Muscle layer of duodenum (tissue), 2 donors: ENCODE measurements around the gene CFAP141.
A peak's percentile ranks its signal among the peaks of the same experiment; 100 is the strongest.

Source experiments
- H3K27ac ChIP-seq: one replicate; pipeline ENCODE4 v1.7.0; 2013; ENCODE audit warnings: mild to moderate bottlenecking, low read length
- H3K27me3 ChIP-seq: one replicate; pipeline ENCODE4 v1.7.0; 2013; ENCODE audit warnings: low read depth, mild to moderate bottlenecking, control low read depth, low read length
- H3K36me3 ChIP-seq, 2 donors: one replicate each; pipeline ENCODE4 v1.7.0; 2013; ENCODE audit warnings: low read length in 2 of 2, control low read depth in 1 of 2, mild to moderate bottlenecking in 1 of 2; ENCODE audit not compliant: insufficient read depth in 2 of 2, control insufficient read depth in 1 of 2
- H3K4me1 ChIP-seq, 2 donors: one replicate each; pipeline ENCODE4 v1.7.0; 2013; ENCODE audit warnings: low read length in 2 of 2, mild to moderate bottlenecking in 2 of 2, control low read depth in 1 of 2, moderate library complexity in 1 of 2; ENCODE audit not compliant: insufficient read depth in 2 of 2, control insufficient read depth in 1 of 2
- H3K4me3 ChIP-seq, 2 donors: one replicate each; pipeline ENCODE4 v1.7.0; 2013; ENCODE audit warnings: low read length in 2 of 2, low read depth in 1 of 2, mild to moderate bottlenecking in 1 of 2
- H3K9me3 ChIP-seq, 2 donors: one replicate each; pipeline ENCODE4 v1.7.0; 2013; ENCODE audit warnings: low read length in 2 of 2, control low read depth in 1 of 2, mild to moderate bottlenecking in 1 of 2; ENCODE audit not compliant: control insufficient read depth in 1 of 2
- donor health status: healthy.

The CFAP141 gene

DNA sequence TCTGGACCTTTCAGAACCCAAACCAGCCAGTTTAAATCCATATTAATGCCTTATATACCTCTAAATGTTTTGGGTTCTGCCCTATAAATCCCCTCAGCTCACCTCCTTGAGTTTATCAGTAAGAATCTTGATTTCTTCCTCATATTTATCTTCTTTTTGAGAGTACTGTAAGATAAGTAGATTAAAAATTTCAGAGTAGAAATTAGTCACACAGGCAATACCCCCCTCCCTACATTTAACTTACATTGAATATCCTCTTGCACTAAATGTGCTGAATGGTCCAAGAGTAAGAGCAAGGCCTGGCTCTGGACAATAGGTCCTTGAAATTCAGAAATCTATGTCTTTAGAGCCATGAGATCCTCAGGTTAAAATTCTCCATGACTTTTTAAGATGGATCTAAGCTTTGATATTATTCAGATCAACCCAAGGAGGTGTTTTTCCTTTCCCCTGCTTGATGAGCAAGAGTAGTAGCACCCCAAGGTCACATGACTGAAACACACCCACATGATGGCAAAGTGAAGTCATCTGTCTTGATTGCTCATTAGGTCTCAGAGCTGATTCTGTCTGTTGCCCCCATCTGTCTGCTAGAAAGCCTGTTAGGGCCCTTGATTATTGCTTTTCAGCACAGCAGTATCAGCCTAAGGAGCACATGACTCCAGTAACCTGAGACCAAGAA lies 35.4 kb downstream of the CFAP141 start:
- H3K36me3 ChIP-seq, result peaks cover 70 to 76% of the 10 kb centered on the region in 2 donors

DNA sequence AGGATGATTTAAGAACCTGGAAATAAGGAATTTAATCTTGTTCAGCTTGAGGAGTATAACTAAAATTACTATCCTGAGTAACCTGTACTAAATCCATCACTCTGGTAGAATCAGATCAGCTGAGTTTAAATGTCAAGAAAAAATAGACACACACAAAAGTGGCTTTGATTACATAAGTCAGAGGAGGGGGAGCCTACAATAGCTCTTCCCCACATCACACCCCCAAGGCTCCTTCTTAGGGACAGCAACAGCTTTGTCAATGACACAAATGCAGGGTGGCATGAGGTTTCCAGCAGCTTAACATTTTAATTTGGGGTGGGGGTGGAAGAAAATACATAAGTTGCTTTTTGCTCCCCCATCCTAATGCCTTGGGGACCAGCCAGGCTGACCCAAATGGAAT lies 38.7 kb downstream of the CFAP141 start:
- H3K36me3 ChIP-seq, result peaks cover 75 to 86% of the 10 kb centered on the region in 2 donors

More for the DNA sequence above, 35.4 kb downstream of the CFAP141 start:
- H3K4me1 ChIP-seq, result peaks cover 0 to 2% of the 10 kb centered on the region in 2 donors
- no peak overlapping the region for H3K4me3 ChIP-seq
- no peaks in the 10 kb centered on the region for H3K9me3 ChIP-seq
- H3K27me3 ChIP-seq, result no peaks in the 10 kb centered on the region
- no peak overlapping the region for H3K27ac ChIP-seq

DNA sequence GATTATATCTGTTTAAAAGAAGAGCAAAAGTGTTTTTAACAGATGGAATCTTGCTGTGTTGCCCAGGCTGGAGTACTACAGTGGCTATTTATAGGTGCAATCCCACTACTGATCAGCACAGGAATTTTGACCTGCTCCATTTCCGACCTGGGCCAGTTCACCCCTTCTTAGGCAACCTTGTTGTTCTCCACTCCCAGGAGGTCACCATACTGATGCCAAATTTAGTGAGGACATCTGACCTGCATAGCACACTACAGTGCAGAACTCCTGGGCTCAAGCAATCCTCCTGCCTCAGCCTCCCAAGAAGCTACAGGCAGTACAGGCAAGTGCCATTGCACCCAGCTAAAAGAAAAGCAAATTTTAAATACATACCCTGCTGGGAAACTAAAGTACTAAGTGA lies 39.9 kb downstream of the CFAP141 start:
- no peak overlapping the region for H3K4me3 ChIP-seq
- H3K9me3 ChIP-seq, result no peaks in the 10 kb centered on the region
- H3K27ac ChIP-seq, result no peak overlapping the region
- H3K4me1 ChIP-seq, result no peaks in the 10 kb centered on the region
- peaks cover 63 to 76% of the 10 kb centered on the region in 2 donors for H3K36me3 ChIP-seq
- no peaks in the 10 kb centered on the region for H3K27me3 ChIP-seq

More for the DNA sequence above, 38.7 kb downstream of the CFAP141 start:
- H3K9me3 ChIP-seq, result no peaks in the 10 kb centered on the region
- H3K27ac ChIP-seq, result no peak overlapping the region
- H3K4me3 ChIP-seq, result no peak overlapping the region
- H3K4me1 ChIP-seq, result no peaks in the 10 kb centered on the region
- H3K27me3 ChIP-seq, result no peaks in the 10 kb centered on the region

DNA sequence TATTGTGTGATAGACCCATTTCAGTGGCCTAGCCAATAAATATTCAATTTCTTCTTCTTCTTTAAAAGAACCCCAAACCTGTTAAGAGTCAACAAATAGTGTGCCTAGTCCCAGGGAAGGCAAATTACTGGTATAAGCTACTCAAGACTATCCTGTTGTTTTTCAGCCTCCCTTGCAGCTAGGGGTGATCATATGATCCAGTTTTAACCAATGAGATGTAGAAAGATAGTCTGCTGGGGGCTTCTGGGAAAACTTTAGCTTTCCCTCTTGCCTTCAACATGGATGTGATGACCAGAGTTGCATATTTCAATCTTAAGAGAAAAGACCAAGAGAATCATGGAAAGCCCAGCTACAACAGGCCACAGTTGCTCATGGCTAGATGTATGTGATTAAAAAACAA lies 46.6 kb downstream of the CFAP141 start:
- Histone ChIP-seq H3K36me3 (peaks cover 36 to 47% of the 10 kb centered on the region in 2 donors), H3K27ac (no peak overlapping the region), H3K4me3 (no peak overlapping the region), H3K27me3 (no peaks in the 10 kb centered on the region), H3K9me3 (no peaks in the 10 kb centered on the region), H3K4me1 (peaks cover 0 to 9% of the 10 kb centered on the region in 2 donors)

DNA sequence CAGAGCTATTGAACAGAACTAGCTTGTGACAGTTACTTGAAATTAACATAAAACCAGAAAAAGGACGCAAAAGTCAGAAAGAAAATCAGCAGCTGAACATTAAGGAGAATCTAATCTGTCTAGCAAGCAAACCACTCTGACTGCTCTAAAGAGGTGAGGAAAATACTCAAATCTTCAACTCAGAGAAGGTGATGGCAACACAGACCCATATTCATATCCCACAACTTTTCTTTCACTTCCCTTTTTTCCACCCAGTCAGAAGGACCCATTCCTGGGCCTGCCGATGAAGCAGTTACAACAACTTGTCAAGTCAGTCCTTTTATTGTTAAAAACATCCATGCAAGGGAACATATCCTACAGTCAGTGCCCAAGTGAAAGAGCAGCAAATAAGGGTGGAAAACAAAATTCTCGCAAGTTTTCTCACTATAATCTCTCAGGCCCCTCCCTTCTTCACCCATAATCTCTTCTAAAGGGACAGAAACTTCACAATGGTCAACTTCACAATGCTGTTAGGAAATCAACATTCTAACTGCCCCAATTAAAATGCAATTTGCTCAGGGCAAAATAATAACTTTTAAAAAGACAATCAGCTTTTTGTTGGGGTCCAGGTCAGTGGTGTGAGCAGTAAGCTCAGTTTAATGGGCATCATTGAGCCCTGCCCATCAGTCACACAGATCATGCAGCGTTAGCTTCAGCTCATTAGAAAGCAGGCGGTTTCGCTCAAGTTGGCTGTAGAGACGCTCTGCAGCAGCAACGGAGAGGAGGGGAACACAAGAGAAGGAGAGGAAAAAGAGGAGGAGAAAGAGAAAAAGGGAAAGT lies 47.6 kb downstream of the CFAP141 start:
- Histone ChIP-seq H3K4me3 (no peak overlapping the region), H3K4me1 (peaks cover 0 to 12% of the 10 kb centered on the region in 2 donors), H3K9me3 (no peaks in the 10 kb centered on the region), H3K36me3 (peaks cover 28 to 41% of the 10 kb centered on the region in 2 donors), H3K27ac (no peak overlapping the region), H3K27me3 (no peaks in the 10 kb centered on the region)

DNA sequence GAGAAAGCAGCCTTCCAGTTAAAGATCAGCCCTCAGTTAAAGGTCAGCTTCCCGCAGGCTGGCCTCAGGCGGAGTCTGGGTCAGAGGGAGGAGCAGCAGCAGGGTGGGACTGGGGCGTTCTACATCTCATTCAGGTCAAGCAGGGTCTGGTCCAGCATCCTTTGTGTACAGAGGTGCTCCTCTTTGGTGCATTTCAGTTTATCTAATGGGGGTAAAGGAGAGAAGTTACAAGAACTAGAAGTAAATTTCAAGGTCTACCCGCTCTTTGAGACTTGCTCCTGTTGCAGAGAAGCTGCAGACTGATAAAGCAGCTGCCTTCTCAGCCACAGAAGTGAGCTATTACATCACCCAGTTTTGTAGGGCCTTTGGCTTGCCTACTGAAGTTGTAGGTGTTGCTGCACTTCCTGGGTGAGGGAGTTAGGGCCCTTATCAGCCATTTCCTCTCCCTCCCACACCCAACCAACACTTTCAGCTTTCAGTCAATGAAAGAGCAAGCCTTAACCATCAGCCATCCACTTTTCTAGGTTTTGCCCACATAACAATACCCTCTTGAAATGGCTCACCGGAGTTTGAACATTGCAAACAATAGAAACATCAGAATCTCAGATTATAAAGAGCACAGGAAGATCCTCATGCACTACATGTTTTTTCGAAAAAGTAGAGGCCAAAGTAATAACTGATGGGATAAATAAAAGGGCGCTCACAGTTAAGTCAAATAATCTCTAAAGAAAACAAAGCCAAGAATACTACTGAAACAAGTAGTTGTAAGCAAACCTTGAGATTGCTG lies 48.4 kb downstream of the CFAP141 start:
- H3K4me1 ChIP-seq, result peaks cover 0 to 12% of the 10 kb centered on the region in 2 donors
- peaks cover 24 to 39% of the 10 kb centered on the region in 2 donors for H3K36me3 ChIP-seq
- H3K27ac ChIP-seq, result peak overlapping the region; percentile 12

DNA sequence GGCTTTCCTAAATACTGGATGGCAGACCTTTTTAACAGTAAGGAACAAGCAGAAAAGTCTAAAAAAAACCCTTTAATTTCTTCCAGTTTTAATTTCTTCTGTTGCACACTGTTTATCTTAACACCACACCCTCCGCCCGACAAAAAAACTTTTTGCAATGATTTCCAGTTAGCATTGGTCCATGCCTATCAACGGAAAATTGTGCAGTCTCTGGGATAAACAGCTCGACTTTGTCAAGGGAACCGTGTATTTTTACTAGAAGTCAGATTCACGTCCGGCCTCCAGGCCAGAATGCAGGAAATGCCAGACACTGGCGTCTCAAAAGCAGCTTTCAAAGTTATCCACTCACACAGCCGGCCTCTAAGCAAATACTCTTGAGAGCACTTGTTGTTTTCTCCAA lies 50.9 kb downstream of the CFAP141 start:
- Histone ChIP-seq H3K4me3 (no peak overlapping the region), H3K27ac (peak overlapping the region; percentile 0), H3K27me3 (no peaks in the 10 kb centered on the region), H3K9me3 (no peaks in the 10 kb centered on the region), H3K36me3 (peaks cover 19 to 27% of the 10 kb centered on the region in 2 donors), H3K4me1 (peaks cover 0 to 12% of the 10 kb centered on the region in 2 donors)

More for the DNA sequence above, 48.4 kb downstream of the CFAP141 start:
- H3K4me3 ChIP-seq, result no peak overlapping the region
- no peaks in the 10 kb centered on the region for H3K27me3 ChIP-seq
- no peaks in the 10 kb centered on the region for H3K9me3 ChIP-seq

DNA sequence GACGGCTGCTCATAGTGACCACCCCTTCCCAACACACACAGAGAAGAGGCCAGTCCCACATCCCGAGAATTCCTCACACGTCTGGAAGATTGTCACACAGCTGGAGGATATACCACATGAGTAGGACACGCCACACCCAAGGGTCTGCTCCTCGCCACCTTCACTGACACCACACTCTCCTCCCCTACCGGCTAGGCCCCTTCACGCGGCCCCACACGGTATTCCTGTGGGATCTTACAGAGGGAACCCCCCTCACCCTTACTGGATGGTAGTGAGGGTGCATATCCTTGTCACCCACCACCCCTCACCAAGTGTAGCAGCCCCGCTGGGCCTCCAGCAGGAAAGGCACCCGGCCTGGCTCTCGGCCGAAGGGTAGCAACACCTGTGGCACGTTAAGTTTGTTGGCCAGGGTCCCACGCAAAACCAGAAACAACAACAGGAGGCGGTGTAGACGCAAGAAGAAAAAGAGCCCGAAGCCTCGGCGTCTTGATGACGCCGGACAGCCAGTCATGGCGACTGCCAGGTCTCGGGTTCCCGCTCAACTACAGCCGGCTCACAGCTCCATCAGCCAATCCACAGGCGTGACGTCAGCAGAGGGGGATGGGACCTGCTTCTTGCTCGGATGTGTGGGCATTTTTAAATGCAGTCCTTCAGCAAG lies 51.5 kb downstream of the CFAP141 start, which contains the start of gene NUP210L:
TSS of gene NUP210L (minus strand) at position 540 of the 658 bp plus-strand sequence.
- H3K4me3 ChIP-seq, result no peak within 1 kb of the TSS
- no peaks in the 10 kb centered on the region for H3K27me3 ChIP-seq
- H3K4me1 ChIP-seq, result peaks cover 0 to 12% of the 10 kb centered on the region in 2 donors
- peak within 1 kb of the TSS; percentile 62 for H3K27ac ChIP-seq
- H3K9me3 ChIP-seq, result no peaks in the 10 kb centered on the region
- peaks cover 13 to 21% of the 10 kb centered on the region in 2 donors for H3K36me3 ChIP-seq

DNA sequence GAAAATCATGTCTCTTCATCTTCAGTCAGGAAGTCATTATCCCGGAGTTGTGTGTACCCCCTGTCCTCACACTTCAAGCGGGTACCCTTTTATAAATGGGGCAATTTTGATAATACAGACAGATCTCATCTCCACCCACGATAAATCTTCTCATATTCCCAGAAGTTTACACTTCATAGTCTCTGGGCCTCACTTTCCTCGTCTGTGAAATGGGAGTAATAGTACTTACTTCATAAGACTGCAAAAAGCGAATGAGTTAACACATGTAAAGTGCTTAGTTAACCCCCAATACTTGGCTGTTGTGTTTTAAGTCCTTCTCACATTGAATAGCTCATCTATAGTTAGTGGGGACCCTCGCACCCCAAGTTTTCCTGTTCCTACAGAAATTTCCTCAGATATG lies 52.1 kb downstream of the CFAP141 start:
- H3K27me3 ChIP-seq, result no peaks in the 10 kb centered on the region
- peaks cover 7 to 16% of the 10 kb centered on the region in 2 donors for H3K36me3 ChIP-seq
- H3K9me3 ChIP-seq, result no peaks in the 10 kb centered on the region
- no peak overlapping the region for H3K4me3 ChIP-seq
- peaks cover 0 to 12% of the 10 kb centered on the region in 2 donors for H3K4me1 ChIP-seq
- H3K27ac ChIP-seq, result peak overlapping the region; percentile 62

DNA sequence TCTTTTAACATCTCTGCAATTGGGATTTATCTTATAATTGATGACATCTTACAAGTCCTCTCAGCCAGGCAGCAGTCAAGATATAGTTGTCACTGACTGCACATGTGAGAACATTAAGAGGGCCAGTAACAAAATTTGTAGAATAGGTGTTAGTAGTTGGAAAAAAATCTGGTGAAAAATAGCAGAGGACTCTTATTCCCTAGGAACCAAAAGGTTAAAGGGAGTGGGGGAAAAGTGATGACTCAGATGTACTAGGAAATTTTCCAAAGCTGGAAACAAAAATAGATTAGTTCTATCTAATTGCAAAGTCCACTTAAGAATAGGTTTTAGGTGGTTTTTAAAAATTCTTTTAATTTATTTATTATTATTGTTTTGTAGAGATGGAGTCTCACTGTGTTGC lies 54.8 kb downstream of the CFAP141 start:
- Histone ChIP-seq H3K36me3 (no peaks in the 10 kb centered on the region), H3K27ac (no peak overlapping the region), H3K9me3 (no peaks in the 10 kb centered on the region), H3K4me1 (peaks cover 0 to 12% of the 10 kb centered on the region in 2 donors), H3K27me3 (no peaks in the 10 kb centered on the region), H3K4me3 (no peak overlapping the region)
